Measurements from ENCODE around the gene ALPP. TPM values are rescaled to one million over a fixed set of nuclear protein-coding genes. Genes with fewer than 3 reads are reported as not detected.

ALPP gene
- polyA plus RNA-seq, 1 of the 3 experiments (the other 2 are of a cell fraction): not detected

- Histone ChIP-seq H3K4me3 (ENCODE audit: low read depth in 2 of 2, low read length in 1 of 2) (no peak overlapping the region), H3K27me3 (ENCODE audit: insufficient read depth) (no peaks in the 10 kb centered on the region), H3F3A (replicated peaks; ENCODE audit: insufficient read depth) (no peaks in the 10 kb centered on the region), H2AFZ (ENCODE audit: low read depth) (no peak overlapping the region), H3K4me1 (ENCODE audit: control insufficient read depth in 1 of 2, insufficient read depth in 2 of 2, low read depth in 1 of 2, low read length in 1 of 2) (no peaks in the 10 kb centered on the region; a peak in 1 of 4 replicates), H4K20me1 (ENCODE audit: insufficient read depth) (no peaks in the 10 kb centered on the region), H3K9ac (no peak overlapping the region), H3K27ac (ENCODE audit: low read depth in 2 of 2, low read length in 1 of 2) (no peak overlapping the region), H3K9me2 (no peaks in the 10 kb centered on the region), H3K9me3 (no peaks in the 10 kb centered on the region), H3K79me2 (ENCODE audit: insufficient read depth) (no peaks in the 10 kb centered on the region), H3K4me2 (no peak overlapping the region), H3K36me3 (replicated peaks in 1 of 2; ENCODE audit: control insufficient read depth in 1 of 2, insufficient read depth in 2 of 2, low read length in 1 of 2) (no peaks in the 10 kb centered on the region)
- no peak for DNase-seq
- POLR2A ChIA-PET: no interaction called here
- WGBS (ENCODE audit: low lambda C conversion rate): 67% methylated on average over 3 of the region's 15 CpGs
- no peak for TF ChIP-seq JUND (IDR thresholded peaks at IDR 0.05)
- TF ChIP-seq RCOR1 (IDR thresholded peaks at IDR 0.05; ENCODE audit: low read length): no peak
- no peak for TF ChIP-seq CHD2 (IDR thresholded peaks at IDR 0.05; ENCODE audit: low read length, partially characterized antibody)
- TF ChIP-seq USF1 (IDR thresholded peaks at IDR 0.05; ENCODE audit: borderline replicate concordance, low read depth): 0 out of 2 replicates have a peak, but pooled peaks have one; percentile 41
- CTCF ChIA-PET: interaction anchor here (1.1 to 2.2 kb wide), 5 partner anchors 15 to 152 kb away, joined by 3 to 9 read pairs (median 6); partner anchors contain the start of gene PRSS56
Observed at GRCh38 chr2:232368311-232368731, 10.2 kb upstream of the ALPP start.

GRCh38 chr2:232369126-232369951 lies 9.2 kb upstream of the ALPP start:
- DNase-seq: no peak
- Histone ChIP-seq H3K9ac (no peak overlapping the region), H3K4me2 (no peak overlapping the region), H3K27ac (ENCODE audit: low read depth in 2 of 2, low read length in 1 of 2) (no peak overlapping the region), H4K20me1 (ENCODE audit: insufficient read depth) (no peaks in the 10 kb centered on the region), H2AFZ (ENCODE audit: low read depth) (no peak overlapping the region), H3K9me3 (no peaks in the 10 kb centered on the region), H3K79me2 (ENCODE audit: insufficient read depth) (no peaks in the 10 kb centered on the region), H3K36me3 (replicated peaks in 1 of 2; ENCODE audit: control insufficient read depth in 1 of 2, insufficient read depth in 2 of 2, low read length in 1 of 2) (no peaks in the 10 kb centered on the region), H3K4me1 (ENCODE audit: control insufficient read depth in 1 of 2, insufficient read depth in 2 of 2, low read depth in 1 of 2, low read length in 1 of 2) (no peaks in the 10 kb centered on the region; a peak in 1 of 4 replicates), H3K9me2 (no peaks in the 10 kb centered on the region), H3F3A (replicated peaks; ENCODE audit: insufficient read depth) (no peaks in the 10 kb centered on the region), H3K27me3 (ENCODE audit: insufficient read depth) (no peaks in the 10 kb centered on the region; the same call in 1 of the 2 replicates), H3K4me3 (ENCODE audit: low read depth in 2 of 2, low read length in 1 of 2) (no peak overlapping the region)
- ChIA-PET CTCF (interaction anchor here (1.1 to 1.9 kb wide), 2 partner anchors 16 to 65 kb away, joined by 4 to 6 read pairs; no protein-coding TSS in a partner anchor), POLR2A (no interaction called here)
- 76% methylated on average over 6 of the region's 15 CpGs for WGBS (ENCODE audit: low lambda C conversion rate)
- TF ChIP-seq USF2 (IDR thresholded peaks at IDR 0.05; ENCODE audit: borderline replicate concordance, low read depth, low read length): no peak
- TF ChIP-seq EZH2phosphoT487 (IDR thresholded peaks at IDR 0.05; ENCODE audit: borderline replicate concordance, low read depth): no peak
- TF ChIP-seq RFX5 (IDR thresholded peaks at IDR 0.05; ENCODE audit: low read length): no peak
- TF ChIP-seq, protein P1, sequence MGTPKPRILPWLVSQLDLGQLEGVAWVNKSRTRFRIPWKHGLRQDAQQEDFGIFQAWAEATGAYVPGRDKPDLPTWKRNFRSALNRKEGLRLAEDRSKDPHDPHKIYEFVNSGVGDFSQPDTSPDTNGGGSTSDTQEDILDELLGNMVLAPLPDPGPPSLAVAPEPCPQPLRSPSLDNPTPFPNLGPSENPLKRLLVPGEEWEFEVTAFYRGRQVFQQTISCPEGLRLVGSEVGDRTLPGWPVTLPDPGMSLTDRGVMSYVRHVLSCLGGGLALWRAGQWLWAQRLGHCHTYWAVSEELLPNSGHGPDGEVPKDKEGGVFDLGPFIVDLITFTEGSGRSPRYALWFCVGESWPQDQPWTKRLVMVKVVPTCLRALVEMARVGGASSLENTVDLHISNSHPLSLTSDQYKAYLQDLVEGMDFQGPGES (IDR thresholded peaks at IDR 0.05; ENCODE audit: low read depth, low read length): no peak
- no peak for TF ChIP-seq POLR2AphosphoS5 (IDR thresholded peaks at IDR 0.05; ENCODE audit: low read depth, low read length)
- TF ChIP-seq NFIC (IDR thresholded peaks at IDR 0.05; ENCODE audit: borderline replicate concordance): no peak
- TF ChIP-seq FOSL2 (IDR thresholded peaks at IDR 0.05; ENCODE audit: borderline replicate concordance, low read depth): no peak
- TF ChIP-seq GATA2 (CRISPR knock-in tag; IDR thresholded peaks at IDR 0.05): no peak
- no peak for TF ChIP-seq REST (IDR thresholded peaks at IDR 0.05; ENCODE audit: low read depth, low read length)
- no peak for TF ChIP-seq TAF1 (IDR thresholded peaks at IDR 0.05; ENCODE audit: borderline replicate concordance, low read depth, low read length)
- TF ChIP-seq JUND (IDR thresholded peaks at IDR 0.05): no peak
- TF ChIP-seq EP300 (IDR thresholded peaks at IDR 0.05; ENCODE audit: borderline replicate concordance in 1 of 2, low read depth in 1 of 2, low read length in 1 of 2): no peak
- TF ChIP-seq GABPA (IDR thresholded peaks at IDR 0.05; ENCODE audit: low read depth): no peak
